ENCODE measurements around the gene PROCR. TPM values are rescaled to one million over a fixed set of nuclear protein-coding genes. Genes with fewer than 3 reads are reported as not detected.

PROCR gene
- total and polyA plus RNA-seq, 9 of the 15 experiments (the other 6 are each of a cell fraction or from before 2014, with no cell fraction given) = 1.6 to 7.1 (median 4.0) TPM

DNA sequence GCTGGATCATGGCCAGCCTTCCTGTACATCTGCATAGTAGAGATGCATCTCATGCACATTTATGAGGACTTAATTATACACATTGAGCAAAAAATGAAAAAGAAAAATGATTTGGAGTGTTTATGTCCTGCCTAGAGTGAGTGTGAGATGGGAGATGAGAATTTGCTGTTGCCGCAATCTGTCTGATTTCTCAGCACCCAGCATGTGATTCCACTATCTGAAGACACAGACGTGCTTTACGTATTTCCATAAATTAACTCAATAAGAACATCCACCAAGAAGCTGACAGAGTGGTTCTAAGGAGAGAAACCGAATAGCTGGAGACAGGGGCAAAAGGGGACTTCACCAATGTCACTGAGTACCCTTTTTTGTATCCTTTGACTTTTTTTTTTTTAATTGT, 39.9 kb upstream of the PROCR start (continued):
- TF ChIP-seq PBX2 (CRISPR knock-in tag; IDR thresholded peaks at IDR 0.05; ENCODE audit: low read depth) = no peak
- TF ChIP-seq PBX2 (tag; conservative IDR thresholded peaks at IDR 0.05; ENCODE audit: low read depth) = 0 out of 2 replicates have a peak, but pooled peaks have one; percentile 35
- TF ChIP-seq CBFA2T2 (conservative IDR thresholded peaks at IDR 0.05) = 0 out of 2 replicates have a peak, but pooled peaks have one; percentile 18
- TF ChIP-seq, protein P1, sequence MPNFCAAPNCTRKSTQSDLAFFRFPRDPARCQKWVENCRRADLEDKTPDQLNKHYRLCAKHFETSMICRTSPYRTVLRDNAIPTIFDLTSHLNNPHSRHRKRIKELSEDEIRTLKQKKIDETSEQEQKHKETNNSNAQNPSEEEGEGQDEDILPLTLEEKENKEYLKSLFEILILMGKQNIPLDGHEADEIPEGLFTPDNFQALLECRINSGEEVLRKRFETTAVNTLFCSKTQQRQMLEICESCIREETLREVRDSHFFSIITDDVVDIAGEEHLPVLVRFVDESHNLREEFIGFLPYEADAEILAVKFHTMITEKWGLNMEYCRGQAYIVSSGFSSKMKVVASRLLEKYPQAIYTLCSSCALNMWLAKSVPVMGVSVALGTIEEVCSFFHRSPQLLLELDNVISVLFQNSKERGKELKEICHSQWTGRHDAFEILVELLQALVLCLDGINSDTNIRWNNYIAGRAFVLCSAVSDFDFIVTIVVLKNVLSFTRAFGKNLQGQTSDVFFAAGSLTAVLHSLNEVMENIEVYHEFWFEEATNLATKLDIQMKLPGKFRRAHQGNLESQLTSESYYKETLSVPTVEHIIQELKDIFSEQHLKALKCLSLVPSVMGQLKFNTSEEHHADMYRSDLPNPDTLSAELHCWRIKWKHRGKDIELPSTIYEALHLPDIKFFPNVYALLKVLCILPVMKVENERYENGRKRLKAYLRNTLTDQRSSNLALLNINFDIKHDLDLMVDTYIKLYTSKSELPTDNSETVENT (CRISPR knock-in tag; IDR thresholded peaks at IDR 0.05) = no peak
- no peak for TF ChIP-seq ZNF584 (CRISPR knock-in tag; IDR thresholded peaks at IDR 0.05; ENCODE audit: low read depth)
- peak; percentile 63 for TF ChIP-seq CBFA2T3 (IDR thresholded peaks at IDR 0.05)
- no peak for TF ChIP-seq THRAP3 (IDR thresholded peaks at IDR 0.05; ENCODE audit: borderline replicate concordance)
- TF ChIP-seq CXXC5 (CRISPR knock-in tag; IDR thresholded peaks at IDR 0.05) = peak; percentile 23; the same call in 1 of the 2 replicates
- no peak for TF ChIP-seq GABPA (tag; conservative IDR thresholded peaks at IDR 0.05; ENCODE audit: low read depth)
- TF ChIP-seq KDM1A (IDR thresholded peaks at IDR 0.05) = peak; percentile 37 to 61; a peak in 2 of 4 replicates
